HG03520 (cell line): ENCODE measurements around the gene LAPTM5.

Experiments
- ATAC-seq: cut with Tn5 transposase; IDR thresholded peaks from one replicate; pipeline ENCODE4 v1.9.1; 2021; ENCODE audit warnings: mild to moderate bottlenecking, moderate library complexity; ENCODE audit not compliant: unreplicated experiment

LAPTM5 gene

GRCh38 chr1:30685796-30686165, 71.8 kb downstream of the LAPTM5 start:
- no peak for ATAC-seq

- no peak for ATAC-seq
Observed at GRCh38 chr1:30684881-30685795, 72.4 kb downstream of the LAPTM5 start.

- no peak for ATAC-seq
Observed at GRCh38 chr1:30684259-30684658, 73.3 kb downstream of the LAPTM5 start.

- ATAC-seq, result no peak
Observed at GRCh38 chr1:30683699-30684098, 73.9 kb downstream of the LAPTM5 start.
